ENCODE data around the gene SMARCAD1. TPM values are rescaled to one million over a fixed set of nuclear protein-coding genes. Genes with fewer than 3 reads are reported as not detected.
"Not testable (repeated sequence)": the region's sequence is repeated elsewhere in the genome, so short reads cannot be mapped to it uniquely, and the experiment has no call there.

Gene SMARCAD1
- total RNA-seq, 6 donors from 2014 or later, result 12.1 to 25.0 (median 17.4) TPM

DNA sequence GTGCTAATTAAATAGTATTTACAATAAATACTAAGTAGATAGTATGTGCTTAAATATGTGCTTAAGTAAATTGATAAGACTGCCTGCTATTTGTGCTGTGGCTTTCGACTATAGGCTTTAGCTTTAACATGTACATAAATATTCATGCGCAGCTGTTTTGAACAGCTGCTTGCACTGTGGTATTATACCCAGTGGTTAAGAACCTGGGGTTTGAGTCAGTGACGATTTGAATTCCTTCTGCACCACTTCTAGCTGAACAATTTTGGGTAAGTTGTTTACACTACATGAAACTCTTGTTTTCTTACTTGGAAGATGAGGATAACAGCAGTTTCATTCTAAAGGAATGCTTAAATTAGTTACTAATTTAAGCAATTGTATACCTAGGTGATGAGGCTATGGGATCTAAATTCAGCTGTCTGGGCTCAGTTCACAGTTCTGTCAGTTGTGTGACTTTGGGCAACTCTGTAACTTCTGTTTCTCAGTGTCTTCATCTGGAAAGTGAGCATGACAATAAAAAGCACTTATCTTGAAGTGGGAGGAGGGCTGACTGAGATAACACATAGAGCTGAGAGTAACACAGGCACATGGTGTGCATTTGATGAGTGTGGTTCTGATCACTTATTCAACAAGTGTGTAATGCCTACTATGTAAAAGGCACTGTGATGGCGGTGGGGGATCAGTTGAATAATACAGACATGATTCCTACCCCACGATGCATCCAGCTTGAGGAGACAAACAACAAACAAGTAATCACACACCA is 98.0 kb downstream of the SMARCAD1 start:
- no peaks in the 10 kb centered on the region for H3K36me3 ChIP-seq
- peaks cover 0 to 6% (median 0%) of the 10 kb centered on the region in 4 donors for H3K4me1 ChIP-seq
- no peaks in the 10 kb centered on the region for H3K9me3 ChIP-seq
- TF ChIP-seq EP300 (IDR thresholded peaks at IDR 0.05), result no peak
- no peak overlapping the region for H3K27ac ChIP-seq
- ATAC-seq (ENCODE audit: low FRiP score in 2 of 2), result no peak
- no peaks in the 10 kb centered on the region for H3K27me3 ChIP-seq
- no peak for DNase-seq
- WGBS, 2 donors, result 76 to 83% methylated on average over 5 of the region's 5 CpGs
- H3K4me3 ChIP-seq, result no peak overlapping the region

DNA sequence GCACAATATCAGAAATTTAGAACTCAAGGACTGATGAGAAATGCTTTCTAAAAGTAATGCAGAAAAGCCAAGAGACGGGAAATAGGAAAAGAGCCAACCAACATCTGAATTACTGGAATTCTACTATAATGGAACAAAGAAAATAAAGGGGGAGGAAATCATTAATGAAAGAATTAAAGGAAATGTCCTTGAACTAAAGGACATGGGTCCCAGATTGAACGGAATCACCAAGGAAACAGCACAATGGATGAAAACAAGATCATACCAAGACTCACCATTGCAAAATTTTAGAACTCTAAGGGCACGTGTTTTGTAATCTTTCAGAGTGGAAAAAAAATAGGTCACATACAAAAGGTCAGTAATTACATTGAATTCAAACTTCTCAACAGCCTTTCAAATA is 99.0 kb downstream of the SMARCAD1 start:
- Histone ChIP-seq H3K27ac (peak overlapping the region in 2 of 4 donors; percentile 3 to 13), H3K4me3 (no peak overlapping the region), H3K27me3 (no peaks in the 10 kb centered on the region), H3K36me3 (no peaks in the 10 kb centered on the region), H3K4me1 (peaks cover 0 to 6% (median 0%) of the 10 kb centered on the region in 4 donors), H3K9me3 (no peaks in the 10 kb centered on the region)
- WGBS, 2 donors, result 34 to 37% methylated on average over 3 of the region's 3 CpGs
- TF ChIP-seq EP300 (IDR thresholded peaks at IDR 0.05) (no peak), POLR2A (IDR thresholded peaks at IDR 0.05) (no peak), POLR2AphosphoS5 (IDR thresholded peaks at IDR 0.05) (no peak)
- TF ChIP-seq, protein P1, sequence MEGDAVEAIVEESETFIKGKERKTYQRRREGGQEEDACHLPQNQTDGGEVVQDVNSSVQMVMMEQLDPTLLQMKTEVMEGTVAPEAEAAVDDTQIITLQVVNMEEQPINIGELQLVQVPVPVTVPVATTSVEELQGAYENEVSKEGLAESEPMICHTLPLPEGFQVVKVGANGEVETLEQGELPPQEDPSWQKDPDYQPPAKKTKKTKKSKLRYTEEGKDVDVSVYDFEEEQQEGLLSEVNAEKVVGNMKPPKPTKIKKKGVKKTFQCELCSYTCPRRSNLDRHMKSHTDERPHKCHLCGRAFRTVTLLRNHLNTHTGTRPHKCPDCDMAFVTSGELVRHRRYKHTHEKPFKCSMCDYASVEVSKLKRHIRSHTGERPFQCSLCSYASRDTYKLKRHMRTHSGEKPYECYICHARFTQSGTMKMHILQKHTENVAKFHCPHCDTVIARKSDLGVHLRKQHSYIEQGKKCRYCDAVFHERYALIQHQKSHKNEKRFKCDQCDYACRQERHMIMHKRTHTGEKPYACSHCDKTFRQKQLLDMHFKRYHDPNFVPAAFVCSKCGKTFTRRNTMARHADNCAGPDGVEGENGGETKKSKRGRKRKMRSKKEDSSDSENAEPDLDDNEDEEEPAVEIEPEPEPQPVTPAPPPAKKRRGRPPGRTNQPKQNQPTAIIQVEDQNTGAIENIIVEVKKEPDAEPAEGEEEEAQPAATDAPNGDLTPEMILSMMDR (IDR thresholded peaks at IDR 0.05), result no peak
- DNase-seq (no peak), ATAC-seq (ENCODE audit: low FRiP score in 2 of 2) (no peak)

DNA sequence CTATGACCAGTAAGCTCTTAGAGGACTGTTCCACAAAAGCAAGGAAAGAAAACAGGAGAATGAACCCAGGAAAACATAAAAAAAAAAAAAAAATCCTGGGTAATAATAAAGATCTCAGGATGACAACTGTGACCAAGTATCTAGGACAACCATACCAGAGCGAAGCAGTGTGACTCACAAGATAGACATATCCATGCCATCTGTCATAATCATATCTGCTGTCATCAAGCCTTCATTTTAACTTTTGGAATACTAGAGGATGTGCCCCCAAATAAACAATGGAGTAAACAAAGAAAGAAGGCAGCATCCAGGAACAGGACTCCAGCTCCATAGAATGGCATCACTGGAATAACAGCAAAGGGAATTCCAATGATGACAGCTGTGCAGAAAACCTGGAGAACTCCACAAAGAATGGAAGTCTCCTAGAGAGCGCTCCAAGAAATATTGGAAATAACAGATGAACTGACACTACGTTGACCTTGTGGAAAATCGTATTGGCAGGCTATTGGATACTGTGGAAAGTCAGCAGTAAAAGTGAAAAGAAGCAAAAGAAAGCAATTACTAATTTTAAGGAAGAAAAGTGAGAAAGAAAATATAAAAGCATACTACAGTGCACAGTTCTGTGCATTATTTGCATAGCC is 99.7 kb downstream of the SMARCAD1 start:
- DNase-seq (no peak), ATAC-seq (ENCODE audit: low FRiP score in 2 of 2) (no peak)
- no peak overlapping the region for H3K4me3 ChIP-seq
- H3K9me3 ChIP-seq, result no peaks in the 10 kb centered on the region
- no peaks in the 10 kb centered on the region for H3K36me3 ChIP-seq
- peak overlapping the region in 2 of 4 donors; percentile 3 to 13 for H3K27ac ChIP-seq
- H3K4me1 ChIP-seq, result peaks cover 0 to 6% (median 0%) of the 10 kb centered on the region in 4 donors
- TF ChIP-seq POLR2A (IDR thresholded peaks at IDR 0.05), result no peak
- TF ChIP-seq, protein P1 (IDR thresholded peaks at IDR 0.05), result no peak
- TF ChIP-seq EP300 (IDR thresholded peaks at IDR 0.05), result no peak
- TF ChIP-seq POLR2AphosphoS5 (IDR thresholded peaks at IDR 0.05), result no peak
- no peaks in the 10 kb centered on the region for H3K27me3 ChIP-seq
- WGBS, 2 donors, result 87 to 91% methylated on average over 4 of the region's 4 CpGs

DNA sequence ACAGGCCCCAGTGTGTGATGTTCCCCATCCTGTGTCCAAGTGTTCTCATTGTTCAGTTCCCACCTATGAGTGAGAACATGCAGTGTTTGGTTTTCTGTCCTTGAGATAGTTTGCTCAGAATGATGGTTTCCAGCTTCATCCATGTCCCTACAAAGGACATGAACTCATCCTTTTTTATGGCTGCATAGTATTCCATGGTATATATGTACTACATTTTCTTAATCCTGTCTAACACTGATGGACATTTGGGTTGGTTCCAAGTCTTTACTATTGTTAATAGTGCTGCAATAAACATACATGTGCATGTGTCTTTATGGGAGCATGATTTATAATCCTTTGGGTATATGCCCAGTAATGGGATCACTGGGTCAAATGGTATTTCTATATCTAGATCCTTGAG is 112.3 kb downstream of the SMARCAD1 start:
- not testable (repeated sequence) for H3K4me3 ChIP-seq; H3K27ac ChIP-seq; H3K9me3 ChIP-seq; H3K36me3 ChIP-seq; DNase-seq; H3K27me3 ChIP-seq; ATAC-seq (ENCODE audit: low FRiP score in 2 of 2); H3K4me1 ChIP-seq

DNA sequence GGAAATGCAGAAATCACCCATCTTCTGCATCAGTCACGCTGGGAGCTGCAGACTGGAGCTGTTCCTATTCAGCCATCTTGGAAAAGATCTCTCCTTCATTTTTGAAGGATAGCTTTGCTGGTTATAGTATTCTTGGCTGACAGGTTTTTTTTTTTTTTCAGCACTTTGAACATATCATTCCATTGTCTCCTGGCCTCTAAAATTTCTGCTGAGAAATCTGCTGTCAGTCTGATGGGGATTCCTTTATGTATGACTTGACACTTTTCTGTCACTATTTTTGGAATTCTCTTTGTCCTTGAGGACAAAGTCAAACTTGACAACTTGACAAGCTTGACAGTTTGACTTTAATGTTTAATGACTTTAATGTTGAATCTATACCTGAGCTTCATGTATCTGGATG is 118.2 kb downstream of the SMARCAD1 start:
- Histone ChIP-seq H3K36me3 (no peaks in the 10 kb centered on the region), H3K27me3 (no peaks in the 10 kb centered on the region), H3K27ac (no peak overlapping the region), H3K4me3 (no peak overlapping the region), H3K9me3 (peaks cover 8 to 28% (median 13%) of the 10 kb centered on the region in 4 donors), H3K4me1 (no peaks in the 10 kb centered on the region)
- 100% methylated on average over 1 of the region's 1 CpG for WGBS, 2 donors
- ATAC-seq (ENCODE audit: low FRiP score in 2 of 2) (no peak), DNase-seq (no peak)
- TF ChIP-seq POLR2A (IDR thresholded peaks at IDR 0.05) (no peak), EP300 (IDR thresholded peaks at IDR 0.05) (no peak), POLR2AphosphoS5 (IDR thresholded peaks at IDR 0.05) (no peak)
- TF ChIP-seq, protein P1 (IDR thresholded peaks at IDR 0.05), result no peak

All from upper lobe of left lung (tissue), 6 donors.